Mesenteric fat pad (tissue), 1 donor: ENCODE measurements around the gene TP53TG5. TPM values are rescaled to one million over a fixed set of nuclear protein-coding genes. Genes with fewer than 3 reads are reported as not detected.

Experiments
- DNase-seq: peaks from one replicate; pipeline ENCODE4 v3.0.0-alpha.2; 2020; ENCODE audit warnings: low spot score
- long read RNA-seq: library from polyadenylated mRNA; unstranded; transcript quantifications from one replicate; pipeline ENCODE4 v2.0.0, GENCODE V29; 2020
- total RNA-seq: library from RNA; stranded (reverse); fragmentation: NEBNext Ultra II Directional; extraction: Animal tissue kit (Norgen Biotek cat#: 25700); gene quantifications from one replicate; pipeline ENCODE4 v1.2.1, GENCODE V29; 2021
- donor health status: DM: yes; HTN: yes; CAD: no.

The TP53TG5 gene
- total RNA-seq, result not detected
- long read RNA-seq, partial matches to known transcripts, result 0 of 1 reads
- long read RNA-seq, other reads (novel, unspliced or antisense), result 1 of 1 reads

GRCh38 chr20:45378191-45378590, at the start of gene TP53TG5:
TSS of gene TP53TG5 (minus strand) at chr20:45378325. CDS start at chr20:45378236, 89 bp downstream.
- DNase-seq, result no peak

DNA sequence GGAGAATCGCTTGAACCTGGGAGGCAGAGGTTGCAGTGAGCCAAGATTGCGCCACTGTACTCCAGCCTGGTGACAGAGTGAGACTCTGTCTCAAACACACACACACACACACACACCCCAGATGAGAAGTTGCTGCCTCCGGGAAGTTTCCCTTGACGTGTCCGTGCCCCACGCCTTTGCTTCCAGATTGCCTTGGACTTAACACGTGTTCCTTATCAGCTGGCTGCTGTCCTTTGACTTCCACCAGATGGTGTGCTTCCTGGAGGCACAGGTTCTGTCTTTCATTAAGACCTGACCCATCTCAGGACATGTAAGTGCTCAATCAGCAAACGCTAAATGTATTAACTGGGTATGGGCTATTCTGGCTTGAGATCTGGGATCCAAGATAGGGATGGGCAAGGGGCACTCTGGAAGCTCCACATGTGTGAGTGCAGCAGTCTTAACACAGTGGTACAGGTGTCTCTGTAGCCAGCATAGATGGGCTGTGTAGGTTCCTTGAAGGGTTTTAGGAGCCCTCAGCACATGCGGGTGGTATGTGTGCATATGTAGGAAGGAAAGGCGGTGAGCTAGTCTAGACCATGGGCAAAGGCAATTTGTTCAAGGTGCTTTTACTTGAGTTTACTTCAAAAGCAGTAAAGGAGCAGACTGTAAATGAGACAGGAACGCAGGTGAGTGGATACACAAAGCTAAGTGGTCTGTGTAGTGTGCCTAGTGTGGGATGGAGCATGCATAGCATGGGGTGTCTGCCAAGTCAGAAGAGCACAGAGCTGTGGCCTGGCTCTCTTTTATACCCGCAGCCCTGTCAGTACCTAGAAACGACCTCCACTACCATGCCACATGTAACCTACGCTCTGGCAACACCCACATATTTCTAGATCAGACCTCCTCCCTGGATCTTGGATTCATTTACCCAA, 49.4 kb upstream of the TP53TG5 start:
- no peak for DNase-seq

DNA sequence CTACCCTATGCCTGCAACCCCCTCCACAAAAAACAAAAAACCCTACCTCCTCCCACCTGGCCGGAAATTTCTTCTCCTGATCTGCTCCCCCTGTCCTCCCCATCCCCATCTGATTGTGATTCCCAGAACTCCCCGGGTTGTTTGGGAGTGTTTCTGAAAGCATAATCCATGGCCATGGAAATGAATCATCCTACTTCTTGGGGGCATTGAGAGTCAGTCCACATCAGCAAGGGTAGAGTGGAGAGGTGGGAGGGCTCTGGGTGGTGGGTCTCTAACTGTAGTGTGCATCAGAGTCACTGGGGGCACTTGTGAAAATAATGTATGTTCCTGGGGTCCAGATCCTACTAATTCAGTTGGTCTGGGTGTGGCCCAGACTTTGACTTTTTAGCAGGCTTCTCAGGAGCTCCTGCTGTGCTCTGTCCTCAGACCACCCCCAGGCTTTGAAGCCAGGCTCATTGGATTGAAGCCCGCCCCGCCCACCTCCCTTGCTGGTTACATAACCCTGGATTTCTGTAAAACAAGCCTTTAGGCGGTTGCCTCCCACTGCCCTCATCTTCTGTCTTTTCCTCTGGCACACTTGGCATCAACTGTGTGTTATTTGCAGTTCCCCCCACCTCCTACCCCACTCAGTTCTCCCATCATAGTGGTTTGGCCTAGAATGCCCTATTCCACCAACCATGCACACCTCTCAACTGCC, 48.3 kb upstream of the TP53TG5 start:
- no peak for DNase-seq

DNA sequence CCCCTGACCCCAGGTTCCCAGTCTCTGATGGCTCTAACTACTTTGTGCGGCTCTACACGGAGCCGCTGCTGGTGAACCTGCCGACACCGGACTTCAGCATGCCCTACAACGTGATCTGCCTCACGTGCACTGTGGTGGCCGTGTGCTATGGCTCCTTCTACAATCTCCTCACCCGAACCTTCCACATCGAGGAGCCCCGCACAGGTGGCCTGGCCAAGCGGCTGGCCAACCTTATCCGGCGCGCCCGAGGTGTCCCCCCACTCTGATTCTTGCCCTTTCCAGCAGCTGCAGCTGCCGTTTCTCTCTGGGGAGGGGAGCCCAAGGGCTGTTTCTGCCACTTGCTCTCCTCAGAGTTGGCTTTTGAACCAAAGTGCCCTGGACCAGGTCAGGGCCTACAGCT, 47.4 kb upstream of the TP53TG5 start:
- DNase-seq, result no peak

DNA sequence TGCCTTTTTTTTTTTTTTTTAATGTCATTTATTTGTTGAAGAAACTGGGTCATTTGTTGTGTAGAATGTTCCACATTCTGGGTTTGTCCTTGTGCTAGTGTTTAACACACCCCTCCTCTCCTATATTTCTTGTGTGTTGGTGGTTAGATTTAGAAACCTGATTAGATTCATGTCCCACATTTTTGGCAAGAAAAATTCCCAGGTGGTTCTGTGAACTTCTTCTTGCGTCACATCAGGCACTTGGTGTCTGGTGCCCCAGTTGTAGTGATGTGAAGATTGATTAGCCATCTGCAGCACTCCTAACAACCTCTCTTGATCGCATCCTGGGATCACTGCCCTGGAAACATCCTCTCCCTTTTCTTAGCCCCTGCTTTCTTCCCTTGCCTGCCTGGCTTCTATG, 45.6 kb upstream of the TP53TG5 start:
- DNase-seq, result no peak

DNA sequence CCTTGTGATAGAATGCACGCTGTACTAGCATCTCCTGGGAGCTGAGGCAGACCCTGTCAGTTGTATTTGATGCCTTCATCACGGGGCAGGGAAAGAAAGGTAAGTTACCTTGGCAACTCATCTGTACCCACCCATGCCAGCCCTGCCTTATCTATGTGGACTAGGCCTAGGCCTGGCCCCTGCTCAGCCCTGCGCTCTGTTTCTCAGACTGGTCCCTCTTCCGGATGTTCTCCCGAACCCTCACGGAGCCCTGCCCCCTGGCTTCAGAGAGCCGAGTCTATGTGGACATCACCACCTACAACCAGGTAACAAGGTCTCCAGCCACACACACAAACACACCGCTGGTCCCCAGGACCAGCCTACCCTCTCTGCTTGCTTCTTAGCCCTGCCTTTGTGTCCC, 42.0 kb upstream of the TP53TG5 start:
- no peak for DNase-seq

DNA sequence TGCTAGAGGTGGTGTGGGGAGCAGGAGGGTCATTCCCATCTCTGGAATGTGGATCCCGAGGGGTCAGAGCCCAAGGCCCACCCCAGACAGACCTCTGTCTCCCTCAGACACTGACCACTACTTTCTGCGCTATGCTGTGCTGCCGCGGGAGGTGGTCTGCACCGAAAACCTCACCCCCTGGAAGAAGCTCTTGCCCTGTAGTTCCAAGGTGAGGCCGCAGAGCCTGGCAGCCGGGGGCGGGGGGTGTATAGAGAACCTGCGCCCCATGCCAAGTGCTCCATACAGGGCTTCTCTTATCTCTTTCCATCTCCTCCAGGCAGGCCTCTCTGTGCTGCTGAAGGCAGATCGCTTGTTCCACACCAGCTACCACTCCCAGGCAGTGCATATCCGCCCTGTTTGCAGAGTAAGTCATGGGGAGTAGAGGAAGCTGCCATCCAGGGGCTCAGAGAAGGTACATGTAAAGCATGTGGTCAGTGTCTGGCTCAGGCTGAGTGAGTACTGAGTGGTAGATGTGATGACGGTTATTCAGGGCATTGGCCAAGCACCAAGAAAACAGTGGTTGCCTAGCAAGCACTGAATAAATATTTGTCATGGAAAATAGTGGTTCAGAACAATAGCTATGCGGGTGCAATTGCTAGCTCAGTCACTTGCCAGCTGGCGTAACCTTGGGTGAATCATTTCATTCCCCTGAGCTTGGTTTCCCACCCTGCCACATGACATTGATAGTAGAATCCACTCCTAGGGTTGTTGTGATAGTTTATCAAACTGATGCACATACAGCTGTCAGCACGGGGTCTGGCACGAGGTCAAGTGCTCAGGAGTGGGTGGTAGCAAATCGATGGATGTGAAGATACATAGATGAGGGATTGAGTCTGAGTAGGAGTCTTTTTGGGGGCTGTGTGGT, 41.3 kb upstream of the TP53TG5 start:
- DNase-seq, result no peak

DNA sequence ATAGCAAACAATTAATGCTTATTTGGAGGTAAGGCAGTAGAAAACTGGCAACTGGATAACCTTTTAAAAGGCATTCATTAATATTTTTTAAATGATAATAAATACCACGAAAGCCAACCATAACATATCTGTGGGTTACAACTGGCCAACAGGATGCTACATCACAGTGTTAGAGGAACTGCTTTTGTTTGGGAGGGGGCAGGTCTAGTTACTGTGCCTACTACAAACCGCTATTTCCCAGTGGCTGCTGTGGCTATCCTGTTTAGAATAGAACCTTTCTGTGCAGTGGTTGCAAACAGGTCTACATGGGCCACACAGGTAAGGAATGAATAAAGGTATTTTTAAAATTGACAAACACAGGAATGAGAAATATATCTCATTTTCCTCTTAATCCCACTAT, 38.8 kb upstream of the TP53TG5 start:
- no peak for DNase-seq

- peak; percentile 94 for DNase-seq
Observed at GRCh38 chr20:45415822-45416637, 37.9 kb upstream of the TP53TG5 start, which contains the start of gene PIGT. TSS of gene PIGT (plus strand) at chr20:45416141. CDS start at chr20:45416157, 16 bp downstream.

DNA sequence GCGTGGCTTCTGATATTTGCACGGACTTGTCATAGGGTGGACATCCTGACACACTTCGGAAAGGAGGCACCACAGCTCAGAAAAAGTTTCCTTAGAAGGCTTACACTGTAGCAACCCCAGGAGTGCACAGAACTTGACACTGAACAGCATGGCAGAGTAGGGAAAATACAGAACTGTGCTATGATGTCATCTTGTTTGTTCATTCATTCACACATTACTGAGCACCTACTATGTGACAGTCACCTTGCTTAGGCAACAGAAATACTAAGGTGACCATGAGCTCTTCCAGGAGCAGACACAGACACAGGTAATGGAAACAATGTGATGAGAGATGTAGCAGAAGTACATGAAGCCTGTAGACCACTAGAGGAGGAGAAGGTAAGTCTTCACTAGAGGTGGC, 35.4 kb upstream of the TP53TG5 start:
- DNase-seq, result no peak

DNA sequence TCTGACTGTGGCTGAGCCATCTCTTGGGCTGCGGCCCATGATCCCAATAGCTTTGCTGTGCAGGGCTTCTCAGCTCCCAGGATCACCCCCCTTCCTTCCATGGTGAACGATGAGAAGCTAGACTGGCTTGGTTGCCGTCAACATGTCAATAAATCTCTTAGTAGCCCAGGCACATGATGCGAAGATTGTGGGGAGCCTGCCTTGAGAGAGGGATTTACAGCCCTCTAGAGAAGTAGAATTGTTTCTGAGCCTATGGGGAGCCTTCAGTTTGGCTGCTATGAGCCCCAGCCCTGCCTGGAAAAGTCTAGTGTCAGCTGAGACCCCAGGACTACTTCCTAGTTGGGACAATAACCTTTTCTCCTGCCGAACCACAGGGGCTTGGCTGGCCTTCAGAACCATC, 34.5 kb upstream of the TP53TG5 start:
- DNase-seq, result no peak

GRCh38 chr20:45410887-45411286, 32.8 kb upstream of the TP53TG5 start:
- DNase-seq, result no peak

DNA sequence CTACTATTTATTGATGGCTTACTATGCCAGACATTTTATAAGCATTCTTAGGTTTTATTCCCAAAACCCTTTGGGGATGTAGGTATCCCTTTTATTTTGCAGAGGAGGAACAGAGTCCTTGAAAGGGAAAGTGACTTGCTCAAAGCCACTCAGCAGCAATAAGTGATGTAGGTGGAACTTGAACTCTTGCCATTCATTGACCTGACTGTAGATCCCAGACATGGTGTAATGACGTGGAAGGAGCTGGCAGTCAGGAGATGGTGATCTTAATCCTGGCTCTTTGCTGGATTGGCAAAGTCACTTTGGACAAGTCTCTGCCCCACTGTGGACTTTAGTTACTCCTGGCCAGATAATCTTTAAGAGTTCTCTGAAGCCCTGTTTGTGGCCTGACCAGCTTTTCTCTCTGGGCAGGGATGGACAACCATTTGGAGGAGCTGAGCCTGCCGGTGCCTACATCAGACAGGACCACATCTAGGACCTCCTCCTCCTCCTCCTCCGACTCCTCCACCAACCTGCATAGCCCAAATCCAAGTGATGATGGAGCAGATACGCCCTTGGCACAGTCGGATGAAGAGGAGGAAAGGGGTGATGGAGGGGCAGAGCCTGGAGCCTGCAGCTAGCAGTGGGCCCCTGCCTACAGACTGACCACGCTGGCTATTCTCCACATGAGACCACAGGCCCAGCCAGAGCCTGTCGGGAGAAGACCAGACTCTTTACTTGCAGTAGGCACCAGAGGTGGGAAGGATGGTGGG, 31.6 kb upstream of the TP53TG5 start:
- no peak for DNase-seq

- DNase-seq, result no peak
Observed at GRCh38 chr20:45408646-45409213, 30.6 kb upstream of the TP53TG5 start.

GRCh38 chr20:45407783-45408645, 29.9 kb upstream of the TP53TG5 start, which contains the start of gene DBNDD2:
TSS of gene DBNDD2 (plus strand) at chr20:45408289. CDS start at chr20:45408468, 179 bp downstream.
- no peak for DNase-seq

- DNase-seq, result no peak
Observed at GRCh38 chr20:45407067-45407745, 29.1 kb upstream of the TP53TG5 start.

GRCh38 chr20:45406260-45407066, 28.3 kb upstream of the TP53TG5 start:
- DNase-seq, result peak; percentile 94
